H1 (cell line): ENCODE measurements around the gene NOL4L. TPM values are rescaled to one million over a fixed set of nuclear protein-coding genes. Genes with fewer than 3 reads are reported as not detected.
A peak's percentile ranks its signal among the peaks of the same experiment; 100 is the strongest.

Experiments used
- CTCF ChIA-PET: fragments of 300-600 bp; sonication (Branson Sonifier 250); formaldehyde crosslinking; loops from one replicate; lab custom pipeline; 2021; ENCODE audit not compliant: partially characterized antibody; lab: Charles Lee
- POLR2A ChIA-PET: fragments of 300-600 bp; sonication (Branson Sonifier 250); formaldehyde crosslinking; loops from one replicate; lab custom pipeline; 2021; ENCODE audit warnings: inconsistent platforms; ENCODE audit not compliant: partially characterized antibody; lab: Charles Lee
- DNase-seq, 2 experiments: peaks; one replicate each; pipeline versions ENCODE4 v3.0.0 to v3.0.0-alpha.2; 2010 to 2022; ENCODE audit warnings: low spot score in 2 of 2, low read depth in 1 of 2, mixed read lengths in 1 of 2
- FAIRE-seq: peaks from 2 replicates; lab custom pipeline; 2011; peaks lifted over from hg19 to GRCh38; lab: Jason Lieb, UNC
- H2AFZ ChIP-seq: 2 replicates; pipeline ENCODE4 v1.8.1; 2012; ENCODE audit warnings: low read length, inconsistent platforms
- H2AK5ac ChIP-seq: 2 replicates; pipeline ENCODE4 v1.6.1; 2013; ENCODE audit warnings: low read depth, low read length
- H2BK120ac ChIP-seq: replicated peaks from 2 replicates; pipeline ENCODE3; 2013; ENCODE audit warnings: low read depth, low read length, inconsistent platforms
- H2BK12ac ChIP-seq: 2 replicates; pipeline ENCODE4 v1.6.1; 2013; ENCODE audit warnings: low read depth, low read length
- H2BK15ac ChIP-seq: 2 replicates; pipeline ENCODE4 v1.6.1; 2013; ENCODE audit warnings: low read length
- H2BK20ac ChIP-seq: 2 replicates; pipeline ENCODE4 v1.6.1; 2013; ENCODE audit warnings: low read length
- H2BK5ac ChIP-seq: 2 replicates; pipeline ENCODE4 v1.6.1; 2013; ENCODE audit warnings: low read depth, low read length
- H3K14ac ChIP-seq: 2 replicates; pipeline ENCODE4 v1.6.1; 2013; ENCODE audit warnings: inconsistent platforms; ENCODE audit not compliant: insufficient read length
- H3K18ac ChIP-seq: 2 replicates; pipeline ENCODE4 v1.6.1; 2013; ENCODE audit warnings: low read length; ENCODE audit errors: extremely low read depth
- H3K23ac ChIP-seq: 2 replicates; pipeline ENCODE4 v1.6.1; 2013; ENCODE audit warnings: inconsistent platforms; ENCODE audit not compliant: insufficient read length
- H3K23me2 ChIP-seq: 2 replicates; pipeline ENCODE4 v1.6.1; 2013; ENCODE audit warnings: low read depth, low read length
- H3K27ac ChIP-seq: 2 replicates; pipeline ENCODE4 v1.6.1; 2011; ENCODE audit warnings: low read depth, low read length, inconsistent platforms
- H3K27me3 ChIP-seq, 4 experiments: replicated peaks in 1 of 4; 1 replicate in 1 of 4; 2 replicates in 3 of 4; pipeline versions ENCODE4 v1.6.1 to v1.8.1; 2011 to 2013; ENCODE audit warnings: low read length in 3 of 4, mild to moderate bottlenecking in 3 of 4, inconsistent platforms in 2 of 4, mixed read lengths in 2 of 4, moderate library complexity in 1 of 4; ENCODE audit not compliant: control insufficient read depth in 3 of 4, insufficient read depth in 3 of 4; ENCODE audit errors: extremely low read depth in 1 of 4
- H3K36me3 ChIP-seq, 4 experiments: 2 replicates each; pipeline versions ENCODE4 v1.6.1 to v1.8.1; 2011 to 2013; ENCODE audit warnings: mild to moderate bottlenecking in 4 of 4, low read length in 3 of 4, moderate library complexity in 2 of 4, control low read depth in 1 of 4, inconsistent platforms in 1 of 4; ENCODE audit not compliant: insufficient read depth in 4 of 4, control insufficient read depth in 2 of 4
- H3K4ac ChIP-seq: replicated peaks from 2 replicates; pipeline ENCODE3; 2013; ENCODE audit warnings: low read length, low read depth, mixed read lengths, inconsistent platforms; ENCODE audit not compliant: insufficient read length
- H3K4me1 ChIP-seq, 4 experiments: replicated peaks in 1 of 4; 1 replicate in 1 of 4; 2 replicates in 3 of 4; pipeline versions ENCODE4 v1.6.1 to v1.8.1; 2011 to 2013; ENCODE audit warnings: low read length in 3 of 4, inconsistent platforms in 2 of 4, mixed read lengths in 1 of 4; ENCODE audit not compliant: insufficient read depth in 4 of 4, control insufficient read depth in 3 of 4
- H3K4me2 ChIP-seq, 2 experiments: 2 replicates each; pipeline versions ENCODE4 v1.6.1 to v1.8.1; 2011 to 2013; ENCODE audit warnings: low read depth in 2 of 2, low read length in 2 of 2, control low read depth in 1 of 2, inconsistent platforms in 1 of 2, mild to moderate bottlenecking in 1 of 2; ENCODE audit not compliant: insufficient read depth in 1 of 2
- H3K4me3 ChIP-seq, 4 experiments: fragments of 200-600, 300-600 bp in 1 of 4; sonication (generic), shearing (Covaris generic), sonication (Bioruptor Twin) in 1 of 4; 2 replicates each; pipeline versions ENCODE4 v1.5.1 to v1.8.1; 2011 to 2016; ENCODE audit warnings: low read length in 4 of 4, low read depth in 3 of 4, control low read depth in 2 of 4, inconsistent platforms in 2 of 4, mild to moderate bottlenecking in 2 of 4, mixed read lengths in 1 of 4, moderate library complexity in 1 of 4; ENCODE audit not compliant: insufficient read depth in 2 of 4; ENCODE audit errors: extremely low read depth in 1 of 4
- H3K56ac ChIP-seq: replicated peaks from 2 replicates; pipeline ENCODE3; 2013; ENCODE audit warnings: low read depth, mild to moderate bottlenecking, mixed read lengths, low read length, inconsistent platforms; ENCODE audit not compliant: insufficient read length
- H3K79me1 ChIP-seq: 2 replicates; pipeline ENCODE4 v1.6.1; 2013; ENCODE audit warnings: low read depth, low read length, control low read depth
- H3K79me2 ChIP-seq, 2 experiments: 2 replicates each; pipeline versions ENCODE4 v1.6.1 to v1.8.1; 2012 to 2013; ENCODE audit warnings: low read length in 2 of 2, mild to moderate bottlenecking in 2 of 2, inconsistent platforms in 1 of 2; ENCODE audit not compliant: insufficient read depth in 2 of 2, control insufficient read depth in 1 of 2
- H3K9ac ChIP-seq, 4 experiments: replicated peaks in 1 of 4; 1 replicate in 1 of 4; 2 replicates in 3 of 4; pipeline versions ENCODE4 v1.6.1 to v1.8.1; 2011 to 2013; ENCODE audit warnings: low read depth in 3 of 4, low read length in 3 of 4, control low read depth in 2 of 4, mild to moderate bottlenecking in 2 of 4, moderate library complexity in 2 of 4, inconsistent platforms in 1 of 4; ENCODE audit errors: extremely low read depth in 1 of 4
- H3K9me3 ChIP-seq, 2 experiments: 2 replicates each; pipeline versions ENCODE4 v1.6.1 to v1.8.1; 2012 to 2013; ENCODE audit warnings: mild to moderate bottlenecking in 2 of 2, moderate library complexity in 2 of 2, control low read depth in 1 of 2, inconsistent platforms in 1 of 2, low read depth in 1 of 2, low read length in 1 of 2, mixed read lengths in 1 of 2; ENCODE audit not compliant: insufficient read depth in 2 of 2
- H4K20me1 ChIP-seq, 2 experiments: replicated peaks in 1 of 2; 2 replicates each; pipeline versions ENCODE3 to v1.8.1; 2011 to 2013; ENCODE audit warnings: inconsistent platforms in 2 of 2, low read length in 2 of 2, mild to moderate bottlenecking in 1 of 2; ENCODE audit not compliant: insufficient read depth in 2 of 2, control insufficient read depth in 1 of 2
- H4K5ac ChIP-seq: 2 replicates; pipeline ENCODE4 v1.6.1; 2013; ENCODE audit warnings: low read length, low read depth, mixed read lengths, inconsistent platforms; ENCODE audit not compliant: insufficient read length
- H4K8ac ChIP-seq: 2 replicates; pipeline ENCODE4 v1.8.0; 2013; ENCODE audit warnings: mild to moderate bottlenecking, moderate library complexity, low read length, inconsistent platforms; ENCODE audit not compliant: insufficient read depth; ENCODE audit errors: extremely low read depth
- H4K91ac ChIP-seq: replicated peaks from 2 replicates; pipeline ENCODE3; 2013; ENCODE audit warnings: low read length, mixed read lengths, inconsistent platforms; ENCODE audit not compliant: insufficient read length
- CHD1 ChIP-seq: IDR thresholded peaks from 2 replicates; pipeline ENCODE4 v1.6.1; 2012; ENCODE audit warnings: low read depth, low read length, improper control_type of control experiment
- GABPA ChIP-seq: IDR thresholded peaks from 2 replicates; pipeline ENCODE4 v1.6.1; 2011; ENCODE audit warnings: mild to moderate bottlenecking, low read length, moderate library complexity, borderline replicate concordance; ENCODE audit not compliant: insufficient read depth
- WGBS, 2 experiments: shearing (Covaris generic) in 1 of 2; methylation state at CpG; one replicate each; pipeline versions ENCODE4 v1.1.6 to v1.1.7; 2013 to 2015; ENCODE audit warnings: low lambda C conversion rate in 2 of 2, mixed read lengths in 2 of 2, inconsistent platforms in 1 of 2, low coverage in 1 of 2, missing lambda C conversion rate in 1 of 2; ENCODE audit not compliant: insufficient replicate concordance in 2 of 2, insufficient coverage in 1 of 2, insufficient read length in 1 of 2; ENCODE audit errors: extremely low coverage in 1 of 2, missing lambda C conversion rate in 1 of 2; 5-methylcytosine and 5-hydroxymethylcytosine counted together
- polyA plus RNA-seq, 7 experiments: library from polyadenylated mRNA; depleted of rRNA in 3 of 7; stranded (reverse) in 5 of 7; unstranded in 2 of 7; fragments of >200 nt in 5 of 7; fragments of 200-250 nt in 2 of 7; gene quantifications; 1 replicate in 5 of 7; 2 replicates in 1 of 7; 4 replicates in 1 of 7; pipeline versions ENCODE4 v1.2.1 to v1.2.3, GENCODE V29; 2011 to 2013; ENCODE audit warnings: missing spikeins in 2 of 7, mixed read lengths in 2 of 7
- total RNA-seq: library from RNA; stranded (reverse); fragmentation: NEBNext Ultra II Directional; extraction: Animal tissue kit (Norgen Biotek cat#: 25700); gene quantifications from 2 replicates; pipeline ENCODE4 v1.2.1, GENCODE V29; 2021

Gene NOL4L
- total and polyA plus RNA-seq, 2 of the 8 experiments (the other 6 are each of a cell fraction or from before 2014, with no cell fraction given) = 15.3 to 23.7 TPM

GRCh38 chr20:32572271-32572968 is 12.7 kb downstream of the NOL4L start:
- Histone ChIP-seq H3K27me3 (peaks cover 0 to 2% (median 1%) of the 10 kb centered on the region in 4 experiments; a peak in 2 of 7 replicates), H2BK120ac (no peak overlapping the region), H3K4me1 (peaks cover 0 to 24% (median 9%) of the 10 kb centered on the region in 4 experiments; a peak in 5 of 7 replicates), H2BK20ac (peak overlapping the region; percentile 92; the same call in 1 of the 2 replicates), H3K79me2 (no peaks in the 10 kb centered on the region), H3K4me2 (no peak overlapping the region), H3K23ac (no peak overlapping the region), H4K5ac (no peak overlapping the region), H3K9ac (no peak overlapping the region), H3K9me3 (no peaks in the 10 kb centered on the region), H2BK12ac (peak overlapping the region; percentile 92)
- no peak for DNase-seq
- no peak for TF ChIP-seq GABPA
- TF ChIP-seq CHD1 = no peak
- TF ChIP-seq, all 59 proteins: peak for 0
- no peak overlapping the region for H3K14ac ChIP-seq
- H4K20me1 ChIP-seq = peaks cover 0 to 5% of the 10 kb centered on the region in 2 experiments
- H2AFZ ChIP-seq = no peak overlapping the region
- 94% methylated on average over 15 of the region's 15 CpGs; no CpG with 5 or more reads in 1 of the 2 experiments for WGBS, 2 experiments
- no peak overlapping the region for H2BK5ac ChIP-seq
- H2AK5ac ChIP-seq = 0 out of 2 replicates have a peak overlapping the region, but pooled peaks have one; percentile 26
- ChIA-PET POLR2A (interaction anchor here (0.8 to 1.4 kb wide), 2 partner anchors 9 to 10 kb away, joined by 3 to 4 read pairs; no protein-coding TSS in a partner anchor), CTCF (interaction anchor here (0.6 to 1.3 kb wide), 6 partner anchors 10 to 87 kb away, joined by 3 to 4 read pairs (median 3); no protein-coding TSS in a partner anchor)
- no peak overlapping the region for H3K4ac ChIP-seq
- FAIRE-seq = no peak
- H3K4me3 ChIP-seq = no peak overlapping the region
- H3K56ac ChIP-seq = no peak overlapping the region
- H3K27ac ChIP-seq = no peak overlapping the region
- H2BK15ac ChIP-seq = no peak overlapping the region
- H4K91ac ChIP-seq = no peak overlapping the region
- H3K36me3 ChIP-seq = no peaks in the 10 kb centered on the region
- no peak overlapping the region; the same call in 1 of the 2 replicates for H3K18ac ChIP-seq
- H4K8ac ChIP-seq = no peak overlapping the region
- peaks cover 8% of the 10 kb centered on the region; the same call in 1 of the 2 replicates for H3K23me2 ChIP-seq
- no peaks in the 10 kb centered on the region; the same call in 1 of the 2 replicates for H3K79me1 ChIP-seq
